ENCODE data around the gene C5. TPM values are rescaled to one million over a fixed set of nuclear protein-coding genes. Genes with fewer than 3 reads are reported as not detected.

The C5 gene
- total RNA-seq, 1 experiment from 2014 or later: 10.2 TPM

- peak overlapping the region; percentile 86 for H2AFZ ChIP-seq (ENCODE audit: low read length)
- H3K9me3 ChIP-seq (ENCODE audit: low read length): no peaks in the 10 kb centered on the region
- H3K4me2 ChIP-seq (ENCODE audit: low read depth, low read length, poor library complexity, severe bottlenecking): peak overlapping the region; percentile 86
- no peaks in the 10 kb centered on the region for H3K9me2 ChIP-seq (replicated peaks; ENCODE audit: insufficient read depth, low read length)
- peaks cover 58% of the 10 kb centered on the region for H3K4me1 ChIP-seq (ENCODE audit: low read length)
- peak overlapping the region; percentile 100 for H3K9ac ChIP-seq (ENCODE audit: low read length)
- H3K36me3 ChIP-seq (ENCODE audit: insufficient read depth, low read length): peaks cover 9% of the 10 kb centered on the region; the same call in 1 of the 2 replicates
- H3K4me3 ChIP-seq (ENCODE audit: low read length): peak overlapping the region; percentile 95
- H4K20me1 ChIP-seq (ENCODE audit: insufficient read depth, low read depth, low read length): 0 out of 2 replicates have a peak, but pooled peaks cover 3% of the 10 kb centered on the region
- no peaks in the 10 kb centered on the region for H3K27me3 ChIP-seq (ENCODE audit: low read length)
- peak overlapping the region; percentile 100 for H3K27ac ChIP-seq (ENCODE audit: low read length)
- peaks cover 68% of the 10 kb centered on the region for H3K79me2 ChIP-seq (ENCODE audit: low read length)
- DNase-seq: peak; percentile 82
Measured at GRCh38 chr9:121075251-121076036, 25.4 kb upstream of the C5 start.

DNA sequence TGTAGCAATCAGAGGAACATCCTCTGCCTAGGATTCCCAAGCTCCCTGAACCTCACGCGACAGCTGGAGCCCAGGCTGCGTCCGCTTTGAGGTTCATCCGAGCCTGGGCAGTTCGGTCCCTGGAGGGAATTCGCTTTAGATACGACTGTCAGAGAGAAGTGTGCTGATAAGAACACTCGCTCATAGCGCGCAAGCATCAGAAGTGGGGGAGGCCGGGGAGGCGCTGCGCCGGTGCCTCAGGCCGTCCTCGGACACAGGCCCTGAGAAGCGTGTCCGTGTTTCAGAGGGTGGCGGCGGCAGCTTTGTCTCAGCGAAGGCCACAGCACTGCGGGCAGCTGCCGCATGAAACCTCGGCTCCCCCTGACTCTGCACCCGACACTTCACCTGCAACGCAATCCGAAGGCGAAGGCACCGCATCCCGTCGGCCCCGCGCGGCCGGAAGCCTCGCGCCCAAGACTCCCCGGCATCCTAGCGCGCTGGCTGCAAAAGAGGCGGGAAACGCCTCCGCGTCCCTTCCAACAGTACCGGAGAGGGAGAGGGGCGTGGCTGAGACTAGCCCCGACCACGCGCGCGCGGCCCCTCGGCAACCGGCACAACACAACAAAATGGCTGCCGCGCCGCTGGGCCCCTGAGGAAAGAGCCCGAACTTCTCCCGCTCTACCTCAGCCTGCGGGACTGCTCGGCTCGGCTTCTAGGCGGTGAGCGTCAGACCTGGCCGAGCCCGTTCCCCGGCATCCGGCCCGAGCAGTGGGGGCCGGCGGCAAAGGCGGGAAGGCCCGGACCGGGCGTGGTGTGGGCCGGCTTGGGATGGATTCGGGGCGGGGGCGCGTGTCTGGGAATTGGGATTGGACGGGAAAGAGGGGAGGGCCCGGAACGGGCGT lies 24.5 kb upstream of the C5 start, which contains the start of gene CNTRL:
Gene CNTRL, plus strand, starts transcription at position 586 of the 881 bp plus-strand sequence. CDS start 13,372 bp downstream, outside the sequence.
- Histone ChIP-seq H3K27me3 (ENCODE audit: low read length) (no peaks in the 10 kb centered on the region), H3K36me3 (ENCODE audit: insufficient read depth, low read length) (peaks cover under 1% of the 10 kb centered on the region; the same call in 1 of the 2 replicates), H3K79me2 (ENCODE audit: low read length) (peaks cover 60% of the 10 kb centered on the region), H3K4me1 (ENCODE audit: low read length) (peaks cover 58% of the 10 kb centered on the region), H3K9ac (ENCODE audit: low read length) (peak within 1 kb of the TSS; percentile 100), H3K4me2 (ENCODE audit: low read depth, low read length, poor library complexity, severe bottlenecking) (peak within 1 kb of the TSS; percentile 86), H4K20me1 (ENCODE audit: insufficient read depth, low read depth, low read length) (0 out of 2 replicates have a peak, but pooled peaks cover 3% of the 10 kb centered on the region), H3K4me3 (ENCODE audit: low read length) (peak within 1 kb of the TSS; percentile 95), H3K9me2 (replicated peaks; ENCODE audit: insufficient read depth, low read length) (no peaks in the 10 kb centered on the region), H2AFZ (ENCODE audit: low read length) (peak within 1 kb of the TSS; percentile 86), H3K9me3 (ENCODE audit: low read length) (no peaks in the 10 kb centered on the region), H3K27ac (ENCODE audit: low read length) (peak within 1 kb of the TSS; percentile 100)
- peak; percentile 98 for DNase-seq

DNA sequence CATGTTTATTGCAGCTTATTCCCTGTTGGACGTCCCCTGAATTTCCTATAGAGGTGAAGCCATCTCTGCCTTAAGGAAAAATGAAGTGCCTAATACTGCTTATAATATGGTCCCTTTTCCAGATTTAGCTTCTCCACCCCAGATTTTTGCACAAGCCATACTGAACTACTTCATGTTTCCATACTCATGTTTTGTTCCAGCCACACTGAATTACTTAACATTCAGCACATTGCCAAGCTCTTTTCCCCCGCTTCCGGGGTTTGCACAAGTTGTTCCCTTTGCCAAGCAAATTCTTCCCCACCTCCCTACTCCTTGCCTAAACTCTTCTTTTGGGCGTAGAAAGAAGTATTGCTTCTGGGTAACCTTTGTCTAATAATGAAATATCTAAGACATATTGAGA lies 23.0 kb upstream of the C5 start:
- peaks cover 6% of the 10 kb centered on the region; the same call in 1 of the 2 replicates for H3K9me3 ChIP-seq (ENCODE audit: low read length)
- no peaks in the 10 kb centered on the region for H3K27me3 ChIP-seq (ENCODE audit: low read length)
- peak; percentile 65 for DNase-seq
- H4K20me1 ChIP-seq (ENCODE audit: insufficient read depth, low read depth, low read length): 0 out of 2 replicates have a peak, but pooled peaks cover 3% of the 10 kb centered on the region
- no peaks in the 10 kb centered on the region for H3K9me2 ChIP-seq (replicated peaks; ENCODE audit: insufficient read depth, low read length)
- H3K4me1 ChIP-seq (ENCODE audit: low read length): peaks cover 64% of the 10 kb centered on the region
- 0 out of 2 replicates have a peak overlapping the region, but pooled peaks have one; percentile 35 for H2AFZ ChIP-seq (ENCODE audit: low read length)
- peak overlapping the region; percentile 100 for H3K9ac ChIP-seq (ENCODE audit: low read length)
- peak overlapping the region; percentile 95 for H3K4me3 ChIP-seq (ENCODE audit: low read length)
- peaks cover 44% of the 10 kb centered on the region for H3K79me2 ChIP-seq (ENCODE audit: low read length)
- H3K4me2 ChIP-seq (ENCODE audit: low read depth, low read length, poor library complexity, severe bottlenecking): peak overlapping the region; percentile 86
- peak overlapping the region; percentile 100 for H3K27ac ChIP-seq (ENCODE audit: low read length)
- no peaks in the 10 kb centered on the region for H3K36me3 ChIP-seq (ENCODE audit: insufficient read depth, low read length)

GRCh38 chr9:121071756-121072421 lies 21.8 kb upstream of the C5 start:
- no peaks in the 10 kb centered on the region for H3K27me3 ChIP-seq (ENCODE audit: low read length)
- peak; percentile 95 for DNase-seq
- H2AFZ ChIP-seq (ENCODE audit: low read length): 0 out of 2 replicates have a peak overlapping the region, but pooled peaks have one; percentile 55
- no peaks in the 10 kb centered on the region for H3K9me2 ChIP-seq (replicated peaks; ENCODE audit: insufficient read depth, low read length)
- peaks cover 6% of the 10 kb centered on the region; the same call in 1 of the 2 replicates for H3K9me3 ChIP-seq (ENCODE audit: low read length)
- H3K79me2 ChIP-seq (ENCODE audit: low read length): peaks cover 33% of the 10 kb centered on the region
- H3K4me2 ChIP-seq (ENCODE audit: low read depth, low read length, poor library complexity, severe bottlenecking): peak overlapping the region; percentile 86
- peak overlapping the region; percentile 100 for H3K9ac ChIP-seq (ENCODE audit: low read length)
- H3K4me1 ChIP-seq (ENCODE audit: low read length): peaks cover 58% of the 10 kb centered on the region
- peak overlapping the region; percentile 58 for H3K4me3 ChIP-seq (ENCODE audit: low read length)
- peak overlapping the region; percentile 100 for H3K27ac ChIP-seq (ENCODE audit: low read length)
- no peaks in the 10 kb centered on the region for H4K20me1 ChIP-seq (ENCODE audit: insufficient read depth, low read depth, low read length)
- no peaks in the 10 kb centered on the region for H3K36me3 ChIP-seq (ENCODE audit: insufficient read depth, low read length)

DNA sequence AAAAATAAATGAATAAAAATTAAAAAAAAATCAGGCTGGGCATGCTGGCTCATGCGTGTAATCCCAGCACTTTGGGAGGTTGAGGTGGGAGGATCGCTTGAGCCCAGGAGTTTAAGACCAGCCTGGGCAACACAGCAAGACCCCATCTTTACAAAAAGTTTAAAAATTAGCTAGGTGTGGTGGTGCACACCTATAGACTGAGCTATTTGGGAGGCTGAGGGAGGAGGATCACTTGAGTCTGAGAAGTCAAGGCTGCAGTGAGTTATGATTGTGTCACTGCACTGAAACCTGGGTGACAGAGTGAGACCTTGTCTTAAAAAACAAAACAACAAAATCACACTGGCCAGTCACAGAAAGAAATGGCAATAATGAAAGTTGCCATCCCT lies 21.3 kb upstream of the C5 start:
- Histone ChIP-seq H3K36me3 (ENCODE audit: insufficient read depth, low read length) (no peaks in the 10 kb centered on the region), H2AFZ (ENCODE audit: low read length) (0 out of 2 replicates have a peak overlapping the region, but pooled peaks have one; percentile 55), H3K27ac (ENCODE audit: low read length) (peak overlapping the region; percentile 100), H4K20me1 (ENCODE audit: insufficient read depth, low read depth, low read length) (no peaks in the 10 kb centered on the region), H3K9me2 (replicated peaks; ENCODE audit: insufficient read depth, low read length) (no peaks in the 10 kb centered on the region), H3K4me1 (ENCODE audit: low read length) (peaks cover 53% of the 10 kb centered on the region), H3K27me3 (ENCODE audit: low read length) (no peaks in the 10 kb centered on the region), H3K4me3 (ENCODE audit: low read length) (peak overlapping the region; percentile 58), H3K4me2 (ENCODE audit: low read depth, low read length, poor library complexity, severe bottlenecking) (peak overlapping the region; percentile 86), H3K9ac (ENCODE audit: low read length) (peak overlapping the region; percentile 100), H3K9me3 (ENCODE audit: low read length) (peaks cover 6% of the 10 kb centered on the region; the same call in 1 of the 2 replicates), H3K79me2 (ENCODE audit: low read length) (peaks cover 27% of the 10 kb centered on the region)
- no peak for DNase-seq

DNA sequence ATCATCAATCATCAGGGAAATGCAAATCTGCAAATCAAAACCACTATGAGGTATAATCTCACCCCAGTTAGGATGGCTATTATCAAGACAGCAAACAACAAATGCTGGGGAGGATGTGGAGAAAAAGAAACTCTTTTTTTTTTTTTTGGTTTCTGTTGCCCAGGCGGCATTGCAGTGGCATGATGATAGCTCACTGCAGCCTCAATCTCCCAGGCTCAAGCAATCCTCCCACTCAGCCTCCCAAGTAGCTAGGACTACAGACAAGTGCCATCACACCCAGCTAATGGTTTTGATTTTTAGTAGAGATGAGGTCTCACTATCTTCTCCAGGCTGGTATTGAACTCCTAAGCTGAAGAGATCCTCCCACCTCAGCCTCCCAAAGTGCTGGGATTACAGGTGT lies 19.3 kb upstream of the C5 start:
- no peaks in the 10 kb centered on the region for H3K27me3 ChIP-seq (ENCODE audit: low read length)
- H3K9me3 ChIP-seq (ENCODE audit: low read length): peaks cover 6% of the 10 kb centered on the region; the same call in 1 of the 2 replicates
- no peaks in the 10 kb centered on the region for H3K36me3 ChIP-seq (ENCODE audit: insufficient read depth, low read length)
- no peak overlapping the region for H3K9ac ChIP-seq (ENCODE audit: low read length)
- H4K20me1 ChIP-seq (ENCODE audit: insufficient read depth, low read depth, low read length): no peaks in the 10 kb centered on the region
- no peak for DNase-seq
- H3K4me2 ChIP-seq (ENCODE audit: low read depth, low read length, poor library complexity, severe bottlenecking): no peak overlapping the region
- H3K4me1 ChIP-seq (ENCODE audit: low read length): peaks cover 45% of the 10 kb centered on the region
- H3K27ac ChIP-seq (ENCODE audit: low read length): peak overlapping the region; percentile 9; the same call in 1 of the 2 replicates
- no peaks in the 10 kb centered on the region for H3K9me2 ChIP-seq (replicated peaks; ENCODE audit: insufficient read depth, low read length)
- no peak overlapping the region for H3K4me3 ChIP-seq (ENCODE audit: low read length)
- no peak overlapping the region for H2AFZ ChIP-seq (ENCODE audit: low read length)
- H3K79me2 ChIP-seq (ENCODE audit: low read length): peaks cover 9% of the 10 kb centered on the region

GRCh38 chr9:121067640-121068039 lies 17.6 kb upstream of the C5 start:
- Histone ChIP-seq H3K4me1 (ENCODE audit: low read length) (peaks cover 28% of the 10 kb centered on the region), H3K9me2 (replicated peaks; ENCODE audit: insufficient read depth, low read length) (no peaks in the 10 kb centered on the region), H3K27ac (ENCODE audit: low read length) (no peak overlapping the region)

More at GRCh38 chr9:121067640-121068039, 17.6 kb upstream of the C5 start:
- no peak for DNase-seq
- Histone ChIP-seq H2AFZ (ENCODE audit: low read length) (no peak overlapping the region), H4K20me1 (ENCODE audit: insufficient read depth, low read depth, low read length) (no peaks in the 10 kb centered on the region), H3K27me3 (ENCODE audit: low read length) (no peaks in the 10 kb centered on the region), H3K4me2 (ENCODE audit: low read depth, low read length, poor library complexity, severe bottlenecking) (no peak overlapping the region), H3K9me3 (ENCODE audit: low read length) (peaks cover 6% of the 10 kb centered on the region; the same call in 1 of the 2 replicates), H3K36me3 (ENCODE audit: insufficient read depth, low read length) (no peaks in the 10 kb centered on the region), H3K79me2 (ENCODE audit: low read length) (no peaks in the 10 kb centered on the region), H3K9ac (ENCODE audit: low read length) (no peak overlapping the region), H3K4me3 (ENCODE audit: low read length) (no peak overlapping the region)
